Occipital lobe (tissue), 2 donors: ENCODE results near the gene PSTPIP1. TPM values are rescaled to one million over a fixed set of nuclear protein-coding genes. Genes with fewer than 3 reads are reported as not detected.

Experiments
- DNase-seq: peaks from one replicate; lab custom pipeline; 2025; lab: John Stamatoyannopoulos, UW
- total RNA-seq: library from RNA; depleted of rRNA; stranded (reverse); fragments of >200 nt; gene quantifications from one replicate; pipeline ENCODE4 v1.2.3, GENCODE V29; 2014

Gene PSTPIP1
- total RNA-seq, 1 donor from 2014 or later: 0.62 TPM

- no peak for DNase-seq
These were observed 16.2 kb upstream of the PSTPIP1 start for GRCh38 chr15:76978522-76979330.

GRCh38 chr15:76979331-76979925, 15.5 kb upstream of the PSTPIP1 start:
- DNase-seq: no peak

GRCh38 chr15:76979996-76980520, 14.9 kb upstream of the PSTPIP1 start:
- no peak for DNase-seq

DNA sequence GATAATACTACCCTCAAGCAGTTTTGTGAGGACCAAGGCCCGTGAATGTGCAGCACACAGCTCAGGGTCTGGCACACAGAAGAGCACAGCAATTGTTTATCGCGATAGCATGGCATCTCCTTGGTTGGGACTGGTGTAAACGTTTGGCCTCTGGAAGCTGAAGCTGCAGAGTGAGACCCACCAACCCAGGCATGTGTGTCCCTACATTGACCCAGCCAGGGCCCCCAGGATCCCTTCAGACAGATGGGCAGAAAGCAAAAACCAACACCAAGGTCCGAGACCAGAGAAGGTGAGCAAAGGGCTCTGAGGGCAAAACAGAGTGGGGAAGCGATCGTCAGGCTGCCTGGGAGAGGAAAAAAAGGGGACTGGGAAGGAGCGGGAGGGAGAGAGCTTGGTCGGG, 12.6 kb upstream of the PSTPIP1 start:
- no peak for DNase-seq

GRCh38 chr15:76982756-76983155, 12.2 kb upstream of the PSTPIP1 start:
- no peak for DNase-seq

- no peak for DNase-seq
These were observed 11.1 kb upstream of the PSTPIP1 start for GRCh38 chr15:76983590-76984375.

DNA sequence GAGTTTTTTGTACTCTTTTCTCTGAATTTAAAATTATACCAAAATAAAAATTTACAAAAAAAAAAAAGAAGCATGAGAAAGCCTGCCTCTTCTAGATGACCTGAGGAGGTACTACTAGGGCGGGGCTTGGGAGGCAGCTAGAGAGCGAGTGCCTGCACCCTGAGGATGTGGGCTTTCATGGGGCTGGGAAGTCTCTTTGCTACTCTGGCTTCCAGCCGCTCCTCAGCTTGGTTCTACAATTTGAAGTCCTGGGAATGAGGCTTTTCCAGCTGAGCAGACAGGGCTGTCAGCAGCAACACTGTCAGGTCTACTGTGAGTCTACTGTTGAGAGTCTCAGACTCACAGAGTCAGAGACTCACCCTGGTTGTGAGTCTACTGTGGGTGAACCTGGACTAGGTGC, 8.2 kb upstream of the PSTPIP1 start:
- no peak for DNase-seq

DNA sequence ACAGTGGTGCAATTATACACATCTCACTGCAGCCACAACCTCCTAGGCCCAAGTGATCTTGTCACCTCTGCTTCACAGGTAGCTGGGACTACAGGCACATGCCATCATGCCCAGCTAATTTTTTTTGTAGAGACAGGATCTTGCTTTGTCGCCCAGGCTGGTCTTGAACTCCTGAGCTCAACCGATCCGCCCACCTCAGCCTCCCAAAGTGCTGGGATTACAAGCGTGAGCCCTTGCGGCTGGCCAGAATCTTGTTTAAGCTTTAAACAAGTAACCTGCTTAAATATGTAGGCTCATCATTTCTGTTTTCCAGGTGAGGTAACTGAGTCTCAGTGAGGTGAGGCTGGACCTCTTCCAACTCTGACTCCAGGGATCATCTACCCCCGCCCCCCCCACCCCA, 7.7 kb upstream of the PSTPIP1 start:
- no peak for DNase-seq

- DNase-seq: no peak
These were observed 6.7 kb upstream of the PSTPIP1 start for GRCh38 chr15:76987896-76988860.

- DNase-seq: no peak
These were observed 5.8 kb upstream of the PSTPIP1 start for GRCh38 chr15:76988867-76989780.

GRCh38 chr15:76991048-76991447, 3.9 kb upstream of the PSTPIP1 start:
- no peak for DNase-seq

GRCh38 chr15:76991741-76992645, 2.9 kb upstream of the PSTPIP1 start:
- DNase-seq: no peak

DNA sequence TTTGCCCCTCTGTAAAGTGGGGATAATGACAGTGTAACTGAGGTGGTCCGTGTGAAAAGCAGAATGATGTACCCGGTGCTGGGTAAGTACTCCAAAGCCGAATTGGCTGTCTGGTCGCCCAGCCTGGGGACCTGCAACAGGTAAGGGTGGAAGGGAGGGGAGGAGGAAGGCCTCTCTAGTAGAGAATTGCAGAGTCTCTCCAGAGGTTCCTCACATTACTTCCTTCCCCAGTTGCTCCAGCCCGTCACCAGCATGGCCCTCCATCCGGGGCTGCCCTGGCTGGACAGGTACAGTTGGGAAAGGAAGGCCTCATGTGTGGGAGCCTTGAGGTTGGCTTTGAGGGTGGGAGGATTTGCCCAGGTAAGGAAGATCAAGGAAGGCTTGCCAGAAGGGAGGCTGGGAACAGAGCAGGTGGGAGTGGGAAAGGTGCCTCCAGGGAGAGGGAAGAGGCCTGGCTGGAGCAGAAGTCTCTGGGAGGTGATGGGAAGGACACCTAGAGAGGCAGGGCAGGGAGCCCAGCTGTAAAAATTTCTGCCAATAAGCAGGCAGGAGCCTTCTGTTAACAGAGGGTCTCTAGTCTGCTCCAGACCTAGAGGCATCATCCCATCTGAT, 1.7 kb upstream of the PSTPIP1 start:
- no peak for DNase-seq

- DNase-seq: no peak
These were observed 925 bp upstream of the PSTPIP1 start for GRCh38 chr15:76994001-76994400.

DNA sequence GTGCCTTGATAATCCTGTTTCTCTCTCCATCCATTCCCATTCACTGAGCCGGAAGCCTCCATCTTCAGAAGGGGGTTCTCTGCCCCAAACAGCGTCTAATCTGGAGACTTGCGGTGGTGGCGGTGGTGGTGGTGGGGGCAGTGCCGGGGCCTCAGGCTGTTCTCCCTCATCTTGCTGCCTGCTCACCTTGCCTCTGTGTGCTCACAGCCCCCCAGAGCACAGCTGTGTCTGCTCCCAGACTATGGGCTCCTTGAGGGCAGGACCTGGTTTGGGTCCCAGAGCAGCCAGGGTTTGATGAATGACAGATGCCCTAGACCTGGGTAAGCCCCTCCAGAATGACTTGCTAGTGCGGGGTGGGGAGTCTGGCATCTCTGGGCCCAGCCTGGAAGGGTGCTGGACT, 430 bp upstream of the PSTPIP1 start:
- no peak for DNase-seq

- no peak for DNase-seq
These were observed 1.2 kb downstream of the PSTPIP1 start for GRCh38 chr15:76996076-76996525.

DNA sequence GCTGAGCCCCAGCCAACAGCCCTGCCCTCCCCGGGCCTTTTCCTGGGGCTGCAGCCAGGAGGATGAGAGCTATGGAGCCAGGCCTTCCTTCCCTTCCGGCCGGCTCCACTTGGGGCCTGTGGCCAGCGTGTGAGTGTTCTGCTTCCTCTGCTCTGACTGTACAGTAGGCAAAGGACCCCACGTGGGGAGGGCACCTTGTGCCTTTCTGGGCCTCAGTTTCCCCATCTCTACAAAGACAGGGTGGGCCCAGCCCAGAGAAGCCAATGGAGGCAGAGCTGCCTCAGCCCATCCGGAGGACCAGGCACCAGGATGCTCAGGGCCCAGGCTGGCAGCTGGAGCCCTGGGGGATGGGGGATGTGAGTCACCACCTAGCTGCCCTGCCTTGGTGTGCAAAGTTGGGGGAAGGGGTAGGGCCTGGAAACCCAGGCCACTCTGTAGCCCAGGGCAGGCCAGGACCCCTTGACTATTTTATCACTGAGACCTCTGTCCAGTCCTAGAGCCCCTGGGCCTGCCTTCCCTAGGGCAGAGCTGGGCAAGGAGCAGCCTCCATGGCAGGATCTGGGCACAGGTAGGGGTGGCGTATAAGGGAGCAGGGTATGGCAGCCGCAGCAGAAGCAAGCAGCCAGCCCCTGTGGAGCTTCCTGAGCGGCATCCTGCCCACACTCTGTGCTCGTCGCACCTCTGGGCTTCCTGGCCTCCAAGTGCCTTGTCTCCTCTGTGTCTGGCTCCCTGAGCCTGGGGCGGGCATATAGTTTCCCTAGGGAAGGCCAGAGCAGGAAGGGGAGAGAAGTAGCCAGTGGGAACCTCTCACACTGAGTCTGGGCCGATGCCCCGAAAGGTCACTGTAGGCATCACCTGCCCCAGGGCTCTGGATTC, 1.8 kb downstream of the PSTPIP1 start:
- DNase-seq: no peak
